Measurements from ENCODE around the gene CHN2. TPM values are rescaled to one million over a fixed set of nuclear protein-coding genes. Genes with fewer than 3 reads are reported as not detected.

The CHN2 gene
- total and polyA plus RNA-seq, 2 donors (not counting 1 experiment from before 2014, with no cell fraction given), result 0.86 to 1.4 TPM

DNA sequence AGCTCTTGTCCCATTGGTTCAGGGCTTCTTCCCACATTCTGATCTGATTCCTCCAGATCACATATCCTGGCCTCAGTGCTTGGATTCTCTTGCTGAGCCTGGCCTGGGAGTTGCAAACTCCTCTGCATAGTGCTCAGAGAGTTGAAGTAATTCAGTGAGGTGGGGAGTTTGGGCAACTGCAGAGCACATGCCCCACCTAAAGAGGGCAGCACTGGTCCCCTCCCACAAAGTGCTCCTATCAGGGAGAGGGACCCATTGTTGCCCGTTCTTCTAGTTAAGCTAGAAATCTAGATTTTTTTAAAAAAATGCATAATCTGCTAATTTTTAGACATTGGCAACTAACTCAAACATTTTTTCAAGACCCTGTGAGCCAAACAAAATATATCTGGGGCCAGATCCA is 45.1 kb downstream of the CHN2 start:
- no peak overlapping the region for H3K4me2 ChIP-seq (replicated peaks; ENCODE audit: low read depth, low read length, poor library complexity, severe bottlenecking)
- no peaks in the 10 kb centered on the region for H4K20me1 ChIP-seq (ENCODE audit: control insufficient read depth, insufficient read depth, low read length, poor library complexity, severe bottlenecking)
- Mint-ChIP-seq H3K27me3 (peaks cover 3% of the 10 kb centered on the region), H3K4me3 (no peak overlapping the region), H3K4me1 (peaks cover 14% of the 10 kb centered on the region), H3K9me3 (ENCODE audit: insufficient read depth) (no peaks in the 10 kb centered on the region), H3K27ac (no peak overlapping the region)
- H3K9ac ChIP-seq (ENCODE audit: low read length), result no peak overlapping the region
- WGBS (ENCODE audit: insufficient coverage), result no CpG with 5 or more reads among the region's 1 CpG
- H3K79me2 ChIP-seq (ENCODE audit: control insufficient read depth, insufficient read depth, low read length), result no peaks in the 10 kb centered on the region
- H3K27me3 ChIP-seq (replicated peaks in 1 of 4; ENCODE audit: control extremely low read depth in 1 of 4, control insufficient read depth in 3 of 4, insufficient read depth in 4 of 4, low read length in 3 of 4), result no peaks in the 10 kb centered on the region
- no peaks in the 10 kb centered on the region for H3K36me3 ChIP-seq (replicated peaks in 1 of 2; ENCODE audit: control extremely low read depth in 1 of 2, control insufficient read depth in 1 of 2, extremely low read depth in 1 of 2, insufficient read depth in 2 of 2, low read length in 1 of 2)
- POLR2A ChIA-PET, result no interaction called here
- ATAC-seq (ENCODE audit: low read depth), result no peak
- H3K27ac ChIP-seq (ENCODE audit: low read length in 2 of 2), result no peak overlapping the region
- peaks cover 6 to 7% of the 10 kb centered on the region in 2 donors for H3K4me1 ChIP-seq (ENCODE audit: control insufficient read depth in 2 of 2, insufficient read depth in 2 of 2, low read length in 2 of 2)
- TF ChIP-seq, protein P1, sequence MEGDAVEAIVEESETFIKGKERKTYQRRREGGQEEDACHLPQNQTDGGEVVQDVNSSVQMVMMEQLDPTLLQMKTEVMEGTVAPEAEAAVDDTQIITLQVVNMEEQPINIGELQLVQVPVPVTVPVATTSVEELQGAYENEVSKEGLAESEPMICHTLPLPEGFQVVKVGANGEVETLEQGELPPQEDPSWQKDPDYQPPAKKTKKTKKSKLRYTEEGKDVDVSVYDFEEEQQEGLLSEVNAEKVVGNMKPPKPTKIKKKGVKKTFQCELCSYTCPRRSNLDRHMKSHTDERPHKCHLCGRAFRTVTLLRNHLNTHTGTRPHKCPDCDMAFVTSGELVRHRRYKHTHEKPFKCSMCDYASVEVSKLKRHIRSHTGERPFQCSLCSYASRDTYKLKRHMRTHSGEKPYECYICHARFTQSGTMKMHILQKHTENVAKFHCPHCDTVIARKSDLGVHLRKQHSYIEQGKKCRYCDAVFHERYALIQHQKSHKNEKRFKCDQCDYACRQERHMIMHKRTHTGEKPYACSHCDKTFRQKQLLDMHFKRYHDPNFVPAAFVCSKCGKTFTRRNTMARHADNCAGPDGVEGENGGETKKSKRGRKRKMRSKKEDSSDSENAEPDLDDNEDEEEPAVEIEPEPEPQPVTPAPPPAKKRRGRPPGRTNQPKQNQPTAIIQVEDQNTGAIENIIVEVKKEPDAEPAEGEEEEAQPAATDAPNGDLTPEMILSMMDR (IDR thresholded peaks at IDR 0.05), result peak; percentile 17
- no peak for TF ChIP-seq EZH2 (IDR thresholded peaks at IDR 0.05; ENCODE audit: borderline replicate concordance, insufficient read depth, low read depth, low read length, poor library complexity, severe bottlenecking)
- H2AFZ ChIP-seq (ENCODE audit: insufficient read depth, low read depth, low read length, poor library complexity, severe bottlenecking), result no peak overlapping the region
- H3K9me3 ChIP-seq (ENCODE audit: control extremely low read depth in 1 of 3, control insufficient read depth in 2 of 3, insufficient read depth in 1 of 3, low read length in 2 of 3), result no peaks in the 10 kb centered on the region
- CTCF ChIA-PET, result no interaction called here
- no peak overlapping the region for H3K4me3 ChIP-seq (ENCODE audit: control extremely low read depth in 1 of 5, extremely low read depth in 1 of 5, insufficient read depth in 1 of 5, low read depth in 2 of 5, low read length in 4 of 5)
- intact Hi-C loops (cut with micrococcal nuclease), result no loop called here
- no peak for DNase-seq

DNA sequence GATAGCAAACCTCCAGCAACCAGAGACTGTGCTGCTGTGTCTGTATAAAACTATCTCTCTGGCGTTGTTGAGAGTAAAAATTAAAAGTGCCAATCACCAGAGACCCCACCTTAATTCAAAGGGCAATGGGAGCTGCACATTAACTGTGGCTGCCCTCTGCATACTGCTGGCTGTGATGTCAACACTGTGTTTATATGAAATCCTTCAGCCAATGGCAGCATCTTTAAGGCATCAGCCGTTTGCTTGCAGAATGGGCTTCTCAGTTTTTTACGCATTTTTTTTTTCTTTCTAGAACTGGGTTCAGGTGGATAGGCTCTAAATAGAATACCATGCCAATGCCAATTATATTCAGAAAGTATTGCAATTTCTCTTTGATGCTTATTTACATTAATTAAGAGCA is 47.7 kb downstream of the CHN2 start:
- Histone ChIP-seq H3K4me2 (replicated peaks; ENCODE audit: low read depth, low read length, poor library complexity, severe bottlenecking) (no peak overlapping the region), H3K27me3 (replicated peaks in 1 of 4; ENCODE audit: control extremely low read depth in 1 of 4, control insufficient read depth in 3 of 4, insufficient read depth in 4 of 4, low read length in 3 of 4) (no peaks in the 10 kb centered on the region), H3K4me1 (ENCODE audit: control insufficient read depth in 2 of 2, insufficient read depth in 2 of 2, low read length in 2 of 2) (peaks cover 6 to 9% of the 10 kb centered on the region in 2 donors), H3K27ac (ENCODE audit: low read length in 2 of 2) (no peak overlapping the region), H3K4me3 (ENCODE audit: control extremely low read depth in 1 of 5, extremely low read depth in 1 of 5, insufficient read depth in 1 of 5, low read depth in 2 of 5, low read length in 4 of 5) (no peak overlapping the region), H3K9ac (ENCODE audit: low read length) (no peak overlapping the region), H4K20me1 (ENCODE audit: control insufficient read depth, insufficient read depth, low read length, poor library complexity, severe bottlenecking) (no peaks in the 10 kb centered on the region), H2AFZ (ENCODE audit: insufficient read depth, low read depth, low read length, poor library complexity, severe bottlenecking) (no peak overlapping the region), H3K9me3 (ENCODE audit: control extremely low read depth in 1 of 3, control insufficient read depth in 2 of 3, insufficient read depth in 1 of 3, low read length in 2 of 3) (no peaks in the 10 kb centered on the region), H3K79me2 (ENCODE audit: control insufficient read depth, insufficient read depth, low read length) (no peaks in the 10 kb centered on the region), H3K36me3 (replicated peaks in 1 of 2; ENCODE audit: control extremely low read depth in 1 of 2, control insufficient read depth in 1 of 2, extremely low read depth in 1 of 2, insufficient read depth in 2 of 2, low read length in 1 of 2) (no peaks in the 10 kb centered on the region)
- no peak overlapping the region for H3K4me3 Mint-ChIP-seq
- ChIA-PET CTCF (no interaction called here), POLR2A (no interaction called here)
- intact Hi-C loops (cut with micrococcal nuclease), result no loop called here
- peaks cover 16% of the 10 kb centered on the region for H3K4me1 Mint-ChIP-seq
- no peak overlapping the region for H3K27ac Mint-ChIP-seq
- no peak for DNase-seq
- H3K9me3 Mint-ChIP-seq (ENCODE audit: insufficient read depth), result no peaks in the 10 kb centered on the region
- ATAC-seq (ENCODE audit: low read depth), result no peak
- 100% methylated on average over 1 of the region's 3 CpGs for WGBS (ENCODE audit: insufficient coverage)
- no peaks in the 10 kb centered on the region for H3K27me3 Mint-ChIP-seq
- TF ChIP-seq, protein P1 (IDR thresholded peaks at IDR 0.05), result no peak
- no peak for TF ChIP-seq EZH2 (IDR thresholded peaks at IDR 0.05; ENCODE audit: borderline replicate concordance, insufficient read depth, low read depth, low read length, poor library complexity, severe bottlenecking)

Data from B cell (primary cell).